SK-N-SH (cell line): ENCODE measurements around the gene TFG. TPM values are rescaled to one million over a fixed set of nuclear protein-coding genes. Genes with fewer than 3 reads are reported as not detected.

ENCODE experiments used
- CTCF ChIA-PET: fragments of 300-600, 350-600 bp; formaldehyde crosslinking; extraction: SDS; loops from one replicate; lab custom pipeline; 2021; lab: Yijun Ruan, JAX
- POLR2A ChIA-PET: fragments of 350-600 bp; sonication (Branson Sonifier 250); formaldehyde crosslinking; extraction: SDS; loops from one replicate; lab custom pipeline; 2020; ENCODE audit warnings: antibody characterized with exemption, inconsistent platforms; lab: Yijun Ruan, JAX
- DNase-seq: peaks from one replicate; pipeline ENCODE4 v3.0.0; 2012
- H2AFZ ChIP-seq: fragments of 200-600 bp; sonication (generic); 2 replicates; pipeline ENCODE4 v1.8.1; 2016; ENCODE audit warnings: antibody characterized with exemption, mild to moderate bottlenecking, low read depth
- H3F3A ChIP-seq: fragments of 200-600 bp; sonication (generic); replicated peaks from 2 replicates; pipeline ENCODE3; 2016; ENCODE audit warnings: antibody characterized with exemption, mild to moderate bottlenecking; ENCODE audit not compliant: insufficient read depth
- H3K27ac ChIP-seq, 2 experiments: fragments of 200-500 bp in 1 of 2; fragments of 200-600 bp in 1 of 2; sonication (Bioruptor generic) in 1 of 2; sonication (generic), shearing (Covaris generic) in 1 of 2; 2 replicates each; pipeline versions ENCODE4 v1.5.1 to v1.6.1; 2014 to 2016; ENCODE audit warnings: low read depth in 2 of 2, inconsistent platforms in 1 of 2, low read length in 1 of 2, mild to moderate bottlenecking in 1 of 2, mixed read lengths in 1 of 2
- H3K27me3 ChIP-seq: fragments of 200-600 bp; sonication (generic), shearing (Covaris generic); 2 replicates; pipeline ENCODE4 v1.6.1; 2016; ENCODE audit warnings: mixed run types; ENCODE audit not compliant: insufficient read depth
- H3K36me3 ChIP-seq, 2 experiments: fragments of 200-500 bp in 1 of 2; fragments of 200-600 bp in 1 of 2; sonication (Bioruptor generic) in 1 of 2; sonication (generic) in 1 of 2; replicated peaks in 1 of 2; 2 replicates each; pipeline versions ENCODE3 to v1.5.1; 2014 to 2016; ENCODE audit warnings: low read length in 1 of 2, mild to moderate bottlenecking in 1 of 2; ENCODE audit not compliant: insufficient read depth in 2 of 2, control insufficient read depth in 1 of 2
- H3K4me1 ChIP-seq, 2 experiments: fragments of 200-500 bp in 1 of 2; fragments of 200-600 bp in 1 of 2; sonication (Bioruptor generic) in 1 of 2; sonication (generic), shearing (Covaris generic) in 1 of 2; 2 replicates each; pipeline versions ENCODE4 v1.5.1 to v1.6.1; 2014 to 2016; ENCODE audit warnings: low read depth in 1 of 2, low read length in 1 of 2, mixed run types in 1 of 2; ENCODE audit not compliant: insufficient read depth in 2 of 2, control insufficient read depth in 1 of 2
- H3K4me2 ChIP-seq: fragments of 200-600 bp; sonication (generic), shearing (Covaris generic); 2 replicates; pipeline ENCODE4 v1.6.1; 2017; ENCODE audit warnings: mixed run types
- H3K4me3 ChIP-seq, 2 experiments: fragments of 200-500 bp in 1 of 2; fragments of 200-600 bp in 1 of 2; sonication (Bioruptor generic) in 1 of 2; sonication (generic), shearing (Covaris generic) in 1 of 2; 2 replicates each; pipeline versions ENCODE4 v1.5.1 to v1.8.1; 2014 to 2016; ENCODE audit warnings: low read depth in 2 of 2, inconsistent platforms in 1 of 2, low read length in 1 of 2, mild to moderate bottlenecking in 1 of 2, mixed read lengths in 1 of 2, moderate library complexity in 1 of 2
- H3K79me2 ChIP-seq: fragments of 200-600 bp; sonication (generic); 2 replicates; pipeline ENCODE4 v1.8.1; 2017; ENCODE audit warnings: mild to moderate bottlenecking; ENCODE audit not compliant: insufficient read depth
- H3K9ac ChIP-seq: fragments of 200-600 bp; sonication (generic); 2 replicates; pipeline ENCODE4 v1.6.1; 2017; ENCODE audit warnings: mixed run types
- H3K9me2 ChIP-seq: fragments of 200-600 bp; sonication (generic); 2 replicates; pipeline ENCODE4 v1.6.1; 2017; ENCODE audit warnings: mixed run types
- H3K9me3 ChIP-seq: fragments of 200-600 bp; sonication (generic); 2 replicates; pipeline ENCODE4 v1.6.1; 2017; ENCODE audit warnings: mixed run types, mild to moderate bottlenecking, moderate library complexity
- H4K20me1 ChIP-seq: fragments of 200-600 bp; sonication (generic); 2 replicates; pipeline ENCODE4 v1.6.1; 2017; ENCODE audit warnings: mild to moderate bottlenecking, mixed run types; ENCODE audit not compliant: insufficient read depth
- ELF1 ChIP-seq: IDR thresholded peaks from 2 replicates; pipeline ENCODE4 v1.4.0; 2012
- FOXJ3 ChIP-seq: sonication (generic); formaldehyde crosslinking; IDR thresholded peaks from 2 replicates; pipeline ENCODE4 v1.5.1; 2020; ENCODE audit warnings: mild to moderate bottlenecking, missing genetic modification reagents
- FOXM1 ChIP-seq: IDR thresholded peaks from 2 replicates; pipeline ENCODE4 v1.4.0; 2012; ENCODE audit warnings: low read depth, mild to moderate bottlenecking
- GABPA ChIP-seq: IDR thresholded peaks from 2 replicates; pipeline ENCODE4 v1.4.0; 2012; ENCODE audit warnings: low read depth, mild to moderate bottlenecking
- GATA2 ChIP-seq: sonication (generic); formaldehyde crosslinking; IDR thresholded peaks from 2 replicates; pipeline ENCODE4 v1.5.0; 2020; ENCODE audit warnings: mild to moderate bottlenecking, missing genetic modification reagents
- JUND ChIP-seq: IDR thresholded peaks from 2 replicates; pipeline ENCODE4 v1.4.0; 2012
- MXI1 ChIP-seq: IDR thresholded peaks from 2 replicates; pipeline ENCODE4 v1.6.1; 2012; ENCODE audit warnings: mild to moderate bottlenecking, low read depth, low read length, improper control_type of control experiment
- NRF1 ChIP-seq: IDR thresholded peaks from 2 replicates; pipeline ENCODE4 v1.6.1; 2012; ENCODE audit warnings: low read depth, mild to moderate bottlenecking, low read length
- RAD21 ChIP-seq: IDR thresholded peaks from 2 replicates; pipeline ENCODE4 v1.6.1; 2012; ENCODE audit warnings: mild to moderate bottlenecking, low read length
- RFX5 ChIP-seq: IDR thresholded peaks from 2 replicates; pipeline ENCODE4 v1.6.1; 2012; ENCODE audit warnings: mild to moderate bottlenecking, improper control_type of control experiment, low read length
- RXRA ChIP-seq: IDR thresholded peaks from 2 replicates; pipeline ENCODE4 v1.4.0; 2012; ENCODE audit warnings: low read depth, mild to moderate bottlenecking, borderline replicate concordance
- SIN3A ChIP-seq: IDR thresholded peaks from 2 replicates; pipeline ENCODE4 v1.6.1; 2012; ENCODE audit warnings: low read depth, mild to moderate bottlenecking, low read length, moderate library complexity, borderline replicate concordance
- TEAD4 ChIP-seq: IDR thresholded peaks from 2 replicates; pipeline ENCODE4 v1.4.0; 2012; ENCODE audit warnings: mild to moderate bottlenecking, borderline replicate concordance; ENCODE audit not compliant: insufficient read depth
- WGBS: methylation state at CpG from one replicate; pipeline ENCODE4 v1.1.6; 2017; ENCODE audit warnings: low lambda C conversion rate; 5-methylcytosine and 5-hydroxymethylcytosine counted together
- polyA plus RNA-seq, 3 experiments: library from polyadenylated mRNA; depleted of rRNA; stranded (reverse); fragments of >200 nt; gene quantifications; 2 replicates each; pipeline ENCODE4 v1.2.3, GENCODE V29; 2012
- TF ChIP-seq, protein P1 (sequence below): IDR thresholded peaks from 2 replicates; pipeline ENCODE4 v1.6.1; 2012; ENCODE audit warnings: mild to moderate bottlenecking, low read depth, low read length, moderate library complexity
- TF ChIP-seq, protein P2 (sequence below): IDR thresholded peaks from 2 replicates; pipeline ENCODE4 v1.4.0; 2012; ENCODE audit warnings: low read depth, borderline replicate concordance
- TF ChIP-seq, protein P3 (sequence below): IDR thresholded peaks from 2 replicates; pipeline ENCODE4; 2012

TFG gene
- polyA plus RNA-seq, 1 of the 3 experiments (the other 2 are of a cell fraction): 83.1 TPM

DNA sequence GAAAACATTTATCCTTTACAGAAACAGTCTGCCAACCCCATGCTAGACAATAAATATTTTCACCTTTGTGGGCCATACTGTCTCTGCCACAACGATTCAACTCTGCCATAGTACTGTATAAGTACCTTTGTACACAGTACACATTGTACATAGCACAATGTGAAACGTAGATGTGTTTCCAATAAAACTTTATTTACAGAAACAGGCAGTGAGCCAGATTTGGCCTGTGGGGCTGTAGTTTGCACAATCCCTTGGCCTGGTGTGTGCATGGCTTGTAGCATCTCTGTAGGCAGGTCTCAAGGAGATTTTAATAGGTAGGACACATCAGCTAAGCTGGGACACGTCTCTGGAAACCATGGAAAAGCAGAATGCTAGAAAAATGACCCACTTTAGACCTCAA is 74.3 kb downstream of the TFG start:
- TF ChIP-seq GABPA (no peak), GATA2 (CRISPR knock-in tag) (no peak), MXI1 (no peak), SIN3A (no peak), RAD21 (no peak), FOXM1 (no peak)
- TF ChIP-seq, protein P1, sequence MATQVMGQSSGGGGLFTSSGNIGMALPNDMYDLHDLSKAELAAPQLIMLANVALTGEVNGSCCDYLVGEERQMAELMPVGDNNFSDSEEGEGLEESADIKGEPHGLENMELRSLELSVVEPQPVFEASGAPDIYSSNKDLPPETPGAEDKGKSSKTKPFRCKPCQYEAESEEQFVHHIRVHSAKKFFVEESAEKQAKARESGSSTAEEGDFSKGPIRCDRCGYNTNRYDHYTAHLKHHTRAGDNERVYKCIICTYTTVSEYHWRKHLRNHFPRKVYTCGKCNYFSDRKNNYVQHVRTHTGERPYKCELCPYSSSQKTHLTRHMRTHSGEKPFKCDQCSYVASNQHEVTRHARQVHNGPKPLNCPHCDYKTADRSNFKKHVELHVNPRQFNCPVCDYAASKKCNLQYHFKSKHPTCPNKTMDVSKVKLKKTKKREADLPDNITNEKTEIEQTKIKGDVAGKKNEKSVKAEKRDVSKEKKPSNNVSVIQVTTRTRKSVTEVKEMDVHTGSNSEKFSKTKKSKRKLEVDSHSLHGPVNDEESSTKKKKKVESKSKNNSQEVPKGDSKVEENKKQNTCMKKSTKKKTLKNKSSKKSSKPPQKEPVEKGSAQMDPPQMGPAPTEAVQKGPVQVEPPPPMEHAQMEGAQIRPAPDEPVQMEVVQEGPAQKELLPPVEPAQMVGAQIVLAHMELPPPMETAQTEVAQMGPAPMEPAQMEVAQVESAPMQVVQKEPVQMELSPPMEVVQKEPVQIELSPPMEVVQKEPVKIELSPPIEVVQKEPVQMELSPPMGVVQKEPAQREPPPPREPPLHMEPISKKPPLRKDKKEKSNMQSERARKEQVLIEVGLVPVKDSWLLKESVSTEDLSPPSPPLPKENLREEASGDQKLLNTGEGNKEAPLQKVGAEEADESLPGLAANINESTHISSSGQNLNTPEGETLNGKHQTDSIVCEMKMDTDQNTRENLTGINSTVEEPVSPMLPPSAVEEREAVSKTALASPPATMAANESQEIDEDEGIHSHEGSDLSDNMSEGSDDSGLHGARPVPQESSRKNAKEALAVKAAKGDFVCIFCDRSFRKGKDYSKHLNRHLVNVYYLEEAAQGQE: no peak
- TF ChIP-seq, protein P2, sequence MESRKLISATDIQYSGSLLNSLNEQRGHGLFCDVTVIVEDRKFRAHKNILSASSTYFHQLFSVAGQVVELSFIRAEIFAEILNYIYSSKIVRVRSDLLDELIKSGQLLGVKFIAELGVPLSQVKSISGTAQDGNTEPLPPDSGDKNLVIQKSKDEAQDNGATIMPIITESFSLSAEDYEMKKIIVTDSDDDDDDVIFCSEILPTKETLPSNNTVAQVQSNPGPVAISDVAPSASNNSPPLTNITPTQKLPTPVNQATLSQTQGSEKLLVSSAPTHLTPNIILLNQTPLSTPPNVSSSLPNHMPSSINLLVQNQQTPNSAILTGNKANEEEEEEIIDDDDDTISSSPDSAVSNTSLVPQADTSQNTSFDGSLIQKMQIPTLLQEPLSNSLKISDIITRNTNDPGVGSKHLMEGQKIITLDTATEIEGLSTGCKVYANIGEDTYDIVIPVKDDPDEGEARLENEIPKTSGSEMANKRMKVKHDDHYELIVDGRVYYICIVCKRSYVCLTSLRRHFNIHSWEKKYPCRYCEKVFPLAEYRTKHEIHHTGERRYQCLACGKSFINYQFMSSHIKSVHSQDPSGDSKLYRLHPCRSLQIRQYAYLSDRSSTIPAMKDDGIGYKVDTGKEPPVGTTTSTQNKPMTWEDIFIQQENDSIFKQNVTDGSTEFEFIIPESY: no peak
- H3K4me2 ChIP-seq: no peak overlapping the region
- DNase-seq: no peak
- no peak overlapping the region for H3K4me3 ChIP-seq
- H3K4me1 ChIP-seq: peaks cover 0 to 5% of the 10 kb centered on the region in 2 experiments; a peak in 1 of 4 replicates
- WGBS: 63% methylated on average over 3 of the region's 3 CpGs
- no peaks in the 10 kb centered on the region for H3K27me3 ChIP-seq
- ChIA-PET POLR2A (no interaction called here), CTCF (no interaction called here)
- H3K27ac ChIP-seq: no peak overlapping the region
- no peaks in the 10 kb centered on the region; the same call in 1 of the 2 replicates for H3K9me3 ChIP-seq
- no peaks in the 10 kb centered on the region for H3K9me2 ChIP-seq
- H4K20me1 ChIP-seq: no peaks in the 10 kb centered on the region
- no peak overlapping the region for H3K9ac ChIP-seq
- H3K36me3 ChIP-seq: peaks cover 0 to 7% of the 10 kb centered on the region in 2 experiments
- no peak overlapping the region for H2AFZ ChIP-seq
- H3F3A ChIP-seq: no peaks in the 10 kb centered on the region
- no peaks in the 10 kb centered on the region for H3K79me2 ChIP-seq

DNA sequence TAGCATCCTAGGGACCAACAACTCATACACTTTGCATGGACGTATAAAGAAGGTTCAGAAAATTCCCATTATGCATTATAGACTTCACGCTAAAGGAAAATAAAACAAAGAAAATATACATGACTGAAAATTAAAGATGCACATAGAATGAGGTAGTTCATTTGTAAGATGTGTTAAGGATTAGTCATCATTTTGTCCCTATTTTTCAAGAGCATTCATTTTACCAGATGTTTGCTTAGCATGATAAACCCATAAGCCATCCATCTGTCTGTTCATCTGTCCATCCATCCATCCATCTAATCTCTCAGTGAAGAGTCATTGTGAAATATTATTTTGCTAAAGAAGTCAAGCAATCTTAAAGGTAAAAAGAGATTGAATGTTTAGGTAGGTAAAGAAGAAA is 80.3 kb downstream of the TFG start:
- H2AFZ ChIP-seq: no peak overlapping the region

More for the DNA sequence above, 80.3 kb downstream of the TFG start:
- Histone ChIP-seq H3K4me1 (no peaks in the 10 kb centered on the region), H3K9me2 (no peaks in the 10 kb centered on the region), H3K4me2 (no peak overlapping the region), H3K9me3 (no peaks in the 10 kb centered on the region; the same call in 1 of the 2 replicates), H3K27me3 (no peaks in the 10 kb centered on the region), H4K20me1 (no peaks in the 10 kb centered on the region), H3F3A (no peaks in the 10 kb centered on the region), H3K36me3 (peaks cover 0 to 7% of the 10 kb centered on the region in 2 experiments), H3K4me3 (no peak overlapping the region), H3K79me2 (no peaks in the 10 kb centered on the region), H3K27ac (no peak overlapping the region), H3K9ac (no peak overlapping the region)
- WGBS: 92% methylated on average over 2 of the region's 2 CpGs
- no peak for DNase-seq
- CTCF ChIA-PET: no interaction called here
- TF ChIP-seq TEAD4 (no peak), RFX5 (no peak), ELF1 (no peak), JUND (no peak), GABPA (no peak), FOXJ3 (CRISPR knock-in tag) (no peak), RXRA (no peak), NRF1 (no peak)
- TF ChIP-seq, protein P3, sequence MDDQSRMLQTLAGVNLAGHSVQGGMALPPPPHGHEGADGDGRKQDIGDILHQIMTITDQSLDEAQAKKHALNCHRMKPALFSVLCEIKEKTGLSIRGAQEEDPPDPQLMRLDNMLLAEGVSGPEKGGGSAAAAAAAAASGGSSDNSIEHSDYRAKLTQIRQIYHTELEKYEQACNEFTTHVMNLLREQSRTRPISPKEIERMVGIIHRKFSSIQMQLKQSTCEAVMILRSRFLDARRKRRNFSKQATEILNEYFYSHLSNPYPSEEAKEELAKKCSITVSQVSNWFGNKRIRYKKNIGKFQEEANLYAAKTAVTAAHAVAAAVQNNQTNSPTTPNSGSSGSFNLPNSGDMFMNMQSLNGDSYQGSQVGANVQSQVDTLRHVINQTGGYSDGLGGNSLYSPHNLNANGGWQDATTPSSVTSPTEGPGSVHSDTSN: no peak
- POLR2A ChIA-PET: no interaction called here
